Testis (tissue), 3 donors: ENCODE data around the gene NFIB. TPM values are rescaled to one million over a fixed set of nuclear protein-coding genes. Genes with fewer than 3 reads are reported as not detected.

Source experiments
- DNase-seq: peaks from one replicate; pipeline ENCODE4 v3.0.0-alpha.2; 2019
- H3K27ac ChIP-seq, 2 donors: fragments of 200-600 bp; sonication (generic); one replicate each; pipeline ENCODE4 v1.5.1; 2019
- H3K27me3 ChIP-seq: fragments of 200-600 bp; sonication (generic); one replicate; pipeline ENCODE4 v1.5.1; 2019
- H3K36me3 ChIP-seq: fragments of 200-600 bp; sonication (generic); one replicate; pipeline ENCODE4 v1.5.1; 2017; ENCODE audit warnings: low read depth; ENCODE audit errors: missing control alignments
- H3K4me1 ChIP-seq: fragments of 200-600 bp; sonication (generic); one replicate; pipeline ENCODE4 v1.5.1; 2019
- H3K4me3 ChIP-seq, 2 donors: fragments of 200-600 bp; sonication (generic); one replicate each; pipeline ENCODE4 v1.5.1; 2017 to 2019
- H3K9me3 ChIP-seq: fragments of 200-600 bp; sonication (generic); one replicate; pipeline ENCODE4 v1.5.1; 2017
- POLR2A ChIP-seq: fragments of 450-650 bp; IDR thresholded peaks from one replicate; pipeline ENCODE4 v1.6.1; 2017; ENCODE audit warnings: antibody characterized with exemption, mild to moderate bottlenecking, moderate library complexity
- WGBS, 2 donors: methylation state at CpG; one replicate each; pipeline ENCODE4 v1.1.5; 2018; 5-methylcytosine and 5-hydroxymethylcytosine counted together
- intact Hi-C: fragments of 100-400 bp; cut with DNase I; formaldehyde crosslinking; loops from one replicate; pipeline ENCODE4 v1.15.1; 2023; ENCODE audit warnings: low total_unique reads
- polyA plus RNA-seq: library from polyadenylated mRNA; stranded (reverse); fragments of 350-450 nt; fragmentation: Illumina TruSeq; extraction: RNeasy Lipid Tissue Mini Kit (QIAGEN cat#74804); gene quantifications from one replicate; pipeline ENCODE4 v1.2.3, GENCODE V29; 2014; ENCODE audit warnings: low read depth, low replicate concordance; ENCODE audit not compliant: insufficient read depth
- total RNA-seq, 2 donors: library from RNA; depleted of rRNA; stranded (reverse); fragments of >200 nt; gene quantifications; one replicate each; pipeline ENCODE4 v1.2.3, GENCODE V29; 2016
- TF ChIP-seq, protein P1 (sequence below), 3 experiments: fragments of 450-650 bp in 2 of 3; fragments of 200-600 bp in 1 of 3; sonication (generic) in 1 of 3; IDR thresholded peaks; one replicate each; pipeline ENCODE4 v1.5.1; 2016 to 2019; ENCODE audit warnings: antibody characterized with exemption in 3 of 3, mild to moderate bottlenecking in 2 of 3, moderate library complexity in 1 of 3

NFIB gene
- total and polyA plus RNA-seq, 3 donors from 2014 or later, result 8.4 to 34.7 (median 23.1) TPM

DNA sequence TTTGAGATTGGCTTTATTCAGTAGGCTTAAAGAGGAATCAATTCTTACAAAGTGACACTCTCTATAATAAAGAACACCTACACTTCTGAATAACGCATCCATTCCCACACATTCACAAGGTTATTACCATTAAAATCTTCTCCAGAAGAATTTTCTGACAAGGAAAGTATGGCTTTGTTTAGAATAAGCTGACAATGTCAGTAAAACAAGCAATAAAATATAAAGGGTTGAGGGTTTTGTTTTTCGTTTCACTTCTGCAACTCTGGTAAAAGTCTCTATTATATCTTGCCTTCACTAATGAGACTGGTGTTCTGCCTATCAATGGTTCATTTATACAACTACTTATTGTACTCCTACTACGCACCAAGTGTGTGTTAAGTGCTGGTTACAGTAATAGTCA lies 169.7 kb downstream of the NFIB start:
- WGBS, 2 donors, result 84 to 90% methylated on average over 3 of the region's 3 CpGs
- H3K36me3 ChIP-seq, result no peaks in the 10 kb centered on the region
- no peaks in the 10 kb centered on the region for H3K4me1 ChIP-seq
- H3K27me3 ChIP-seq, result no peaks in the 10 kb centered on the region
- H3K4me3 ChIP-seq, result no peak overlapping the region
- intact Hi-C loops, result no loop called here
- TF ChIP-seq, protein P1, sequence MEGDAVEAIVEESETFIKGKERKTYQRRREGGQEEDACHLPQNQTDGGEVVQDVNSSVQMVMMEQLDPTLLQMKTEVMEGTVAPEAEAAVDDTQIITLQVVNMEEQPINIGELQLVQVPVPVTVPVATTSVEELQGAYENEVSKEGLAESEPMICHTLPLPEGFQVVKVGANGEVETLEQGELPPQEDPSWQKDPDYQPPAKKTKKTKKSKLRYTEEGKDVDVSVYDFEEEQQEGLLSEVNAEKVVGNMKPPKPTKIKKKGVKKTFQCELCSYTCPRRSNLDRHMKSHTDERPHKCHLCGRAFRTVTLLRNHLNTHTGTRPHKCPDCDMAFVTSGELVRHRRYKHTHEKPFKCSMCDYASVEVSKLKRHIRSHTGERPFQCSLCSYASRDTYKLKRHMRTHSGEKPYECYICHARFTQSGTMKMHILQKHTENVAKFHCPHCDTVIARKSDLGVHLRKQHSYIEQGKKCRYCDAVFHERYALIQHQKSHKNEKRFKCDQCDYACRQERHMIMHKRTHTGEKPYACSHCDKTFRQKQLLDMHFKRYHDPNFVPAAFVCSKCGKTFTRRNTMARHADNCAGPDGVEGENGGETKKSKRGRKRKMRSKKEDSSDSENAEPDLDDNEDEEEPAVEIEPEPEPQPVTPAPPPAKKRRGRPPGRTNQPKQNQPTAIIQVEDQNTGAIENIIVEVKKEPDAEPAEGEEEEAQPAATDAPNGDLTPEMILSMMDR (IDR thresholded peaks at IDR 0.05), result no peak
- no peak for TF ChIP-seq POLR2A
- no peaks in the 10 kb centered on the region for H3K9me3 ChIP-seq
- no peak overlapping the region for H3K27ac ChIP-seq
- no peak for DNase-seq

DNA sequence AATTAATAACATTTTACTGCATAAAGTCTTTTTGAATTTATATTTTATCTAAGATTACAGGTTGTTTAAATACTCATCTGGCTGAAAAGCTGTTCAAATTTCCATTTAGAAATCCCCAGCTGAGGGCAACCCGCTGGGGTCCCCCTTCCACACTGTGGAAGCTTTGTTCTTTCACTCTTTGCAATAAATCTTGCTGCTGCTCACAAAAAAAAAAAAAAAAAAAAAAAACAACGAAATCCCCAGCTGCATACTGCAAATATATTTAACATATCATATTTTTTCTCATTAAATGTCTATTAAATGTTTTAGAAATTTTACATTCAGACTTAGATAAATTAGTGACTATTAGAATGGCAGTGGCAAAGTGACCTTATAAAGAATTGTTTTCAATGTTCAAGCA lies 172.2 kb downstream of the NFIB start:
- 70 to 82% methylated on average over 2 of the region's 2 CpGs for WGBS, 2 donors
- intact Hi-C loops, result no loop called here
- H3K4me1 ChIP-seq, result no peaks in the 10 kb centered on the region
- no peak for DNase-seq
- H3K27me3 ChIP-seq, result no peaks in the 10 kb centered on the region
- TF ChIP-seq POLR2A, result no peak
- TF ChIP-seq, protein P1 (IDR thresholded peaks at IDR 0.05), result no peak
- H3K27ac ChIP-seq, result no peak overlapping the region
- H3K36me3 ChIP-seq, result no peaks in the 10 kb centered on the region
- no peaks in the 10 kb centered on the region for H3K9me3 ChIP-seq
- H3K4me3 ChIP-seq, result no peak overlapping the region

DNA sequence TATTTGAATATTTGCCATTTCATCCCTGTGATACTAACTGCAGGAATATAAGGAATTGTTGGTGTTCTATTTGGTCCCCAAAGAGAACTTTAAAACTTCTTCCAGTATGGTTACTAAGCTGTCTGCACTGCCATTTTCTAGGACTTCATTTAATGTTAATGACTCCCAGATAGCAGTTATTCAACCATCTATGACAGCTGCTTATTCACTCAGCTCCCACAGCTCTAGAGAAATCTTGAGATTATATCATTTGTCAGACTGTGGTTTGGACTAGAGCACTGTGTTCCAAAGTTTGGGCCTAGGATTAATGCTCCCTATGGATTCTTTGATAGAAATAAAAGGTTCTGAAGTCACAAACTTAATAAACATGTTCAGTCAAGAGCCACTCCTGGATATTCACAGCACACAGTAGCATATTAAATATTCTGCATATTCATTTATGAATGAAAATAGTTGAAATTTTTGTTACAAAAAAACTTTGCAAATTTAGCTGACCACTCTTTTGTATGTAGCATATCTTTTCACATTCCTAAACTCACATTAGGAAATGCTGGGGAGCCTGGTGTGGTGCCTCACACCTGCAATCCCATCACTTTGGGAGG lies 173.7 kb downstream of the NFIB start:
- no peaks in the 10 kb centered on the region for H3K36me3 ChIP-seq
- H3K4me3 ChIP-seq, result no peak overlapping the region
- no peak overlapping the region for H3K27ac ChIP-seq
- DNase-seq, result no peak
- intact Hi-C loops, result no loop called here
- H3K27me3 ChIP-seq, result no peaks in the 10 kb centered on the region
- no peak for TF ChIP-seq POLR2A
- TF ChIP-seq, protein P1 (IDR thresholded peaks at IDR 0.05), result no peak
- H3K4me1 ChIP-seq, result no peaks in the 10 kb centered on the region
- no peaks in the 10 kb centered on the region for H3K9me3 ChIP-seq

DNA sequence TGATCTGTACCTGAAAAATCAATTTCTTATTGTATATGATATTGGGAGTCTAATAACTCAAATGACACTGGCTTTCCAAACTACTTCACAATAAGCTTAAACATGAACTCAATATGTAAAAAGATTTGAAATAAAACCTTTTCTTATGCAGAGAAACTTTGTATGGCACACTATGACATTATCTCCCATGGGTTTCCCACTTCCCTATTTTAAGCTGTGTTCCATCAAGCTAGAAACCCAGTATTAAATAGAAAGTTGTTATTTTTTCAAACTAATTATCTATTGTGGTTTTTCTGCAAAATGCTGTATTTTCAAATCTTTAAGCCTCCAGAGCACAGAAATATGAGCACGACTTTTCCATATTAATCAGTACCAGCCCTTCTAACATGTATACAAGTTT lies 174.7 kb downstream of the NFIB start:
- Histone ChIP-seq H3K27me3 (no peaks in the 10 kb centered on the region), H3K4me3 (no peak overlapping the region), H3K9me3 (no peaks in the 10 kb centered on the region), H3K36me3 (no peaks in the 10 kb centered on the region), H3K4me1 (no peaks in the 10 kb centered on the region), H3K27ac (no peak overlapping the region)
- TF ChIP-seq POLR2A, result no peak
- TF ChIP-seq, protein P1 (IDR thresholded peaks at IDR 0.05), result no peak
- intact Hi-C loops, result no loop called here
- DNase-seq, result no peak
- WGBS, 2 donors, result 92 to 96% methylated on average over 1 of the region's 1 CpG

DNA sequence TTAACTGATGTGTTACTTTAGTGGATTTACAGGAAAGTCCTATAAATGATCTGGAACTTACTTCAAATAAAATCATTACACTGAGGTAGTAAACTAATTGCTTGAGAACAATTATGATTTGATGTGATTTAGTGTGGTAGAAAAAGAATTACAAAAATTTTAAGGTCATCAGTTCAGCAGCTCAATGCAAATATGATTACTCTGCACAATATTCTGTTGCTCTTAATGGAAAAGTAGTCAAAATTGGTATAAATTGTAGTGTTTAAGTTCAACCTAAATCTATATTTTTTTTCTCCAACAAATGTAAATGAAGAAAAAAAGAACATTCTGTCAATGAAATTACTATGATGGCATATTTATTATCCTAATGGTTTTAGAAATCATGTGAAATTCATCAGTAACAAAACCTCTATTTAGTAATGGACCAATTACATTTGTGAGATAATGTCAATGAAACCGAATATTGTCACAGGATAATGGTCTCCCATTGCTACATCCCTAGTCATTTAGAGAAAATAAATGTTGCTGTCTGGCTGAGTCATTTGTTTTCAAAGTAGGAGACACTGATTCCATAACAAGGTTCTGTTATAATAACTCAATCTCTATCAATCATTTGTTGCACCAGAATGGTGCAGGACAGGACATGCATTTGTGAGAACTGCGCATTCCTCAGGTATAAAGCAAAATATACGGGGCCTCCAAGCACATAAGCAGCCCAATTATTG lies 177.1 kb downstream of the NFIB start:
- H3K9me3 ChIP-seq, result no peaks in the 10 kb centered on the region
- no peak overlapping the region for H3K27ac ChIP-seq
- H3K27me3 ChIP-seq, result no peaks in the 10 kb centered on the region
- DNase-seq, result no peak
- intact Hi-C loops, result no loop called here
- WGBS, 2 donors, result 93 to 94% methylated on average over 3 of the region's 3 CpGs
- no peak for TF ChIP-seq POLR2A
- TF ChIP-seq, protein P1 (IDR thresholded peaks at IDR 0.05), result no peak
- no peaks in the 10 kb centered on the region for H3K4me1 ChIP-seq
- no peak overlapping the region for H3K4me3 ChIP-seq
- H3K36me3 ChIP-seq, result no peaks in the 10 kb centered on the region
